GM12878 (cell line): ENCODE data around the gene MUC12. TPM values are rescaled to one million over a fixed set of nuclear protein-coding genes. Genes with fewer than 3 reads are reported as not detected.

Source experiments
- ATAC-seq: fragments of 200-7000 bp; cut with Tn5 transposase; 3 replicates; pipeline ENCODE4 v1.9.1; 2020; ENCODE audit warnings: mild to moderate bottlenecking, moderate library complexity
- BruUV-seq: library from RNA; stranded (reverse); fragments of 400-500 nt; replicated peaks from 2 replicates; lab custom pipeline; 2021; lab: Mats Ljungman, UMichigan
- CTCF ChIA-PET: fragments of 300-600 bp; sonication (Branson Sonifier 250); formaldehyde crosslinking; extraction: SDS; loops from one replicate; lab custom pipeline; 2021; ENCODE audit warnings: inconsistent platforms; lab: Yijun Ruan, JAX
- POLR2A ChIA-PET: fragments of 350-600 bp; formaldehyde crosslinking; extraction: SDS; loops from one replicate; lab custom pipeline; 2021; ENCODE audit warnings: inconsistent platforms; lab: Charles Lee
- RAD21 ChIA-PET: fragments of 300-600 bp; sonication (Branson Sonifier 250); formaldehyde crosslinking; loops from one replicate; lab custom pipeline; 2023; ENCODE audit warnings: antibody characterized with exemption; ENCODE audit not compliant: unreplicated experiment; lab: Charles Lee
- SMC1A ChIA-PET: fragments of 300-600 bp; sonication (Branson Sonifier 250); formaldehyde crosslinking; loops from one replicate; lab custom pipeline; 2023; ENCODE audit not compliant: unreplicated experiment, uncharacterized antibody; lab: Charles Lee
- DNase-seq: peaks from one replicate; pipeline ENCODE4 v3.0.0-alpha.2; 2011; ENCODE audit warnings: low read depth, low spot score
- FAIRE-seq: peaks from 3 replicates; lab custom pipeline; 2011; peaks lifted over from hg19 to GRCh38; lab: Jason Lieb, UNC
- H2AFZ ChIP-seq: 2 replicates; pipeline ENCODE4 v1.6.0; 2011; ENCODE audit warnings: low read depth, low read length, control low read depth; ENCODE audit not compliant: control insufficient read depth
- H3K27ac ChIP-seq: 2 replicates; pipeline ENCODE4 v1.5.1; 2011; ENCODE audit warnings: control low read depth; ENCODE audit not compliant: control insufficient read depth, insufficient read depth
- H3K27me3 ChIP-seq, 2 experiments: replicated peaks in 1 of 2; 2 replicates each; pipeline versions ENCODE4 v1.6.0 to v1.6.1; 2011; ENCODE audit warnings: low read length in 1 of 2; ENCODE audit not compliant: control insufficient read depth in 2 of 2, insufficient read depth in 2 of 2
- H3K36me3 ChIP-seq, 2 experiments: 2 replicates each; pipeline ENCODE4 v1.5.1; 2011; ENCODE audit warnings: low read length in 1 of 2; ENCODE audit not compliant: control insufficient read depth in 2 of 2, insufficient read depth in 2 of 2
- H3K4me1 ChIP-seq: 2 replicates; pipeline ENCODE4 v1.6.1; 2011; ENCODE audit warnings: mild to moderate bottlenecking, low read length, moderate library complexity, mixed read lengths; ENCODE audit not compliant: control insufficient read depth, insufficient read depth
- H3K4me2 ChIP-seq: 2 replicates; pipeline ENCODE4 v1.6.0; 2011; ENCODE audit warnings: control low read depth; ENCODE audit not compliant: control insufficient read depth, insufficient read depth
- H3K4me3 ChIP-seq: fragments of 200-600 bp; sonication (generic); 2 replicates; pipeline ENCODE4 v1.5.1; 2016
- H3K79me2 ChIP-seq: 2 replicates; pipeline ENCODE4 v1.6.0; 2011; ENCODE audit warnings: low read length; ENCODE audit not compliant: control insufficient read depth, insufficient read depth
- H3K9ac ChIP-seq: 2 replicates; pipeline ENCODE4 v1.8.0; 2011; ENCODE audit warnings: low read length, control low read depth, mixed read lengths; ENCODE audit not compliant: control insufficient read depth, insufficient read depth
- H3K9me3 ChIP-seq: replicated peaks from 3 replicates; pipeline ENCODE4 v1.5.1; 2011; ENCODE audit warnings: mild to moderate bottlenecking, low read length; ENCODE audit not compliant: control insufficient read depth, insufficient read depth
- H4K20me1 ChIP-seq: 2 replicates; pipeline ENCODE4 v1.6.0; 2011; ENCODE audit not compliant: control insufficient read depth, insufficient read depth
- CUX1 ChIP-seq: IDR thresholded peaks from 2 replicates; pipeline ENCODE4 v1.6.1; 2012; ENCODE audit warnings: improper control_type of control experiment, low read depth, low read length; ENCODE audit not compliant: insufficient replicate concordance
- JUND ChIP-seq: IDR thresholded peaks from 2 replicates; pipeline ENCODE4 v1.6.1; 2012; ENCODE audit warnings: low read depth, mild to moderate bottlenecking, low read length, improper control_type of control experiment, moderate library complexity
- KLF5 ChIP-seq: fragments of 450-650 bp; IDR thresholded peaks from 2 replicates; pipeline ENCODE4 v1.6.1; 2014; ENCODE audit warnings: mild to moderate bottlenecking; ENCODE audit not compliant: partially characterized antibody
- NFXL1 ChIP-seq: fragments of 450-650 bp; IDR thresholded peaks from 2 replicates; pipeline ENCODE4 v1.6.1; 2017; ENCODE audit warnings: antibody characterized with exemption, mild to moderate bottlenecking, borderline replicate concordance
- RUNX3 ChIP-seq: IDR thresholded peaks from 2 replicates; pipeline ENCODE4 v1.6.1; 2012; ENCODE audit warnings: low read length, inconsistent platforms
- SMAD1 ChIP-seq: fragments of 450-650 bp; IDR thresholded peaks from 2 replicates; pipeline ENCODE4 v1.6.1; 2018; ENCODE audit warnings: mild to moderate bottlenecking, low read depth; ENCODE audit not compliant: partially characterized antibody
- SREBF2 ChIP-seq: IDR thresholded peaks from 2 replicates; pipeline ENCODE4 v1.6.1; 2012; ENCODE audit warnings: mild to moderate bottlenecking, low read length
- WGBS: methylation state at CpG from one replicate; pipeline ENCODE4 v1.1.6; 2016; ENCODE audit warnings: low lambda C conversion rate; ENCODE audit not compliant: insufficient replicate concordance, insufficient coverage; ENCODE audit errors: missing lambda C conversion rate; 5-methylcytosine and 5-hydroxymethylcytosine counted together
- in situ Hi-C: fragments of 300-500 bp; cut with MboI; formaldehyde crosslinking; loops from 9 replicates; pipeline ENCODE4 v1.14.3; 2018; ENCODE audit warnings: mixed read lengths
- intact Hi-C: fragments of 100-400 bp; cut with micrococcal nuclease; formaldehyde crosslinking; loops from one replicate; pipeline ENCODE4 v1.14.2; 2022; ENCODE audit not compliant: unreplicated experiment
- polyA plus RNA-seq, 11 experiments: library from polyadenylated mRNA; depleted of rRNA in 4 of 11; unstranded in 6 of 11; stranded (reverse) in 5 of 11; fragments of >200 nt; fragmentation: Nextera tagmentation in 4 of 11; fragmentation: Illumina TruSeq in 1 of 11; extraction: Ambion mirVana in 4 of 11; extraction: Trizol in 1 of 11; gene quantifications; 1 replicate in 1 of 11; 2 replicates in 10 of 11; pipeline versions ENCODE4 v1.2.1 to v1.2.3, GENCODE V29; 2011 to 2016; ENCODE audit warnings: inconsistent platforms in 2 of 11, missing spikeins in 2 of 11, low read depth in 1 of 11
- total RNA-seq, 4 experiments: library from RNA; depleted of rRNA in 3 of 4; stranded (reverse); fragments of >200 nt in 3 of 4; fragmentation: Illumina TruSeq in 1 of 4; extraction: Trizol in 1 of 4; gene quantifications; 2 replicates each; pipeline versions ENCODE4 v1.2.1 to v1.2.3, GENCODE V29; 2013 to 2021
- TF ChIP-seq, protein P1 (sequence below): IDR thresholded peaks from 2 replicates; pipeline ENCODE4 v1.6.1; 2011; ENCODE audit warnings: low read depth, mild to moderate bottlenecking, low read length, moderate library complexity, borderline replicate concordance; ENCODE audit errors: extremely low read depth

Gene MUC12
- total and polyA plus RNA-seq, 10 of the 15 experiments (the other 5 are each of a cell fraction or from before 2014, with no cell fraction given): 1.7 to 4.5 (median 2.6) TPM

DNA sequence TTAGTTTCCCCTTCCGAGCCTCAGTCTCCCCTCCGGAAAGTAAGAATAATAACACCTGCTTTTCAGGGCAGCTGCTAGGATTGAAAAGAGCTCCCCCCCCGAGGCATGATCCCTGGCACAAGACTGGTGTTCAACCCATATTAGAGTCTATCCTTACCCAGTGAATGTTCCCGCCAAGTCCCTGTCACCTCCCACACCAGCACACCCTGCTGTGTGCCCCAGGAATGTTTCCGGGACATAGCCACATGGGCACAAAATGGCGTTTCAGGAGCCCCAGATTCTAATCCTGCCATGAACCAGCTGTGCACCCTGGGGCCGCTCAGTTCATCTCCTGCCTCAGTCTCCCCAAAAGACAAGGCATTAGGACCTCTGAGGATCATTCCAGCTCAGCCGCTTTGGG lies 51.1 kb downstream of the MUC12 start:
- H3K4me1 ChIP-seq: peaks cover 15% of the 10 kb centered on the region
- H2AFZ ChIP-seq: no peak overlapping the region
- H3K36me3 ChIP-seq: no peaks in the 10 kb centered on the region; a peak in 1 of 4 replicates
- ChIA-PET SMC1A (no interaction called here), POLR2A (interaction anchor here (0.6 kb wide), 2 partner anchors 39 to 79 kb away, joined by 3 read pairs; no protein-coding TSS in a partner anchor), CTCF (no interaction called here), RAD21 (no interaction called here)
- H3K79me2 ChIP-seq: no peaks in the 10 kb centered on the region; the same call in none of the 2 replicates
- no peak for DNase-seq
- ATAC-seq: no peak
- 59% methylated on average over 8 of the region's 8 CpGs for WGBS
- H3K4me2 ChIP-seq: no peak overlapping the region
- H4K20me1 ChIP-seq: no peaks in the 10 kb centered on the region
- in situ Hi-C loops (no loop called here), intact Hi-C loops (no loop called here)
- H3K9me3 ChIP-seq: no peaks in the 10 kb centered on the region
- no peak overlapping the region for H3K4me3 ChIP-seq
- no TSS peak for BruUV-seq
- H3K9ac ChIP-seq: no peak overlapping the region
- no peak for FAIRE-seq
- TF ChIP-seq, protein P1, sequence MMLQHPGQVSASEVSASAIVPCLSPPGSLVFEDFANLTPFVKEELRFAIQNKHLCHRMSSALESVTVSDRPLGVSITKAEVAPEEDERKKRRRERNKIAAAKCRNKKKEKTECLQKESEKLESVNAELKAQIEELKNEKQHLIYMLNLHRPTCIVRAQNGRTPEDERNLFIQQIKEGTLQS: no peak
- TF ChIP-seq JUND (no peak), SMAD1 (no peak), KLF5 (no peak), SREBF2 (no peak), NFXL1 (no peak), RUNX3 (no peak), CUX1 (no peak)
- H3K27me3 ChIP-seq: no peaks in the 10 kb centered on the region
- H3K27ac ChIP-seq: no peak overlapping the region
